Rectal smooth muscle tissue (tissue), 1 donor: ENCODE data around the gene THAP8.

ENCODE experiments used
- H3K27ac ChIP-seq: one replicate; pipeline ENCODE4 v1.7.0; 2013; ENCODE audit warnings: low read depth, low read length, inconsistent platforms
- H3K27me3 ChIP-seq: one replicate; pipeline ENCODE4 v1.7.0; 2013; ENCODE audit warnings: low read length; ENCODE audit not compliant: control insufficient read depth, insufficient read depth
- H3K36me3 ChIP-seq: one replicate; pipeline ENCODE4 v1.7.0; 2013; ENCODE audit warnings: low read length; ENCODE audit not compliant: control insufficient read depth, insufficient read depth
- H3K4me1 ChIP-seq: one replicate; pipeline ENCODE4 v1.7.0; 2013; ENCODE audit warnings: low read length; ENCODE audit not compliant: control insufficient read depth, insufficient read depth
- H3K4me3 ChIP-seq: one replicate; pipeline ENCODE4 v1.7.0; 2013; ENCODE audit warnings: low read length
- H3K9ac ChIP-seq: one replicate; pipeline ENCODE4 v1.7.0; 2013; ENCODE audit warnings: low read length

The THAP8 gene

GRCh38 chr19:36040495-36040894, 13.6 kb downstream of the THAP8 start:
- Histone ChIP-seq H3K36me3 (peaks cover 2% of the 10 kb centered on the region), H3K9ac (no peak overlapping the region), H3K4me3 (no peak overlapping the region), H3K4me1 (peaks cover 15% of the 10 kb centered on the region), H3K27ac (no peak overlapping the region), H3K27me3 (no peaks in the 10 kb centered on the region)

DNA sequence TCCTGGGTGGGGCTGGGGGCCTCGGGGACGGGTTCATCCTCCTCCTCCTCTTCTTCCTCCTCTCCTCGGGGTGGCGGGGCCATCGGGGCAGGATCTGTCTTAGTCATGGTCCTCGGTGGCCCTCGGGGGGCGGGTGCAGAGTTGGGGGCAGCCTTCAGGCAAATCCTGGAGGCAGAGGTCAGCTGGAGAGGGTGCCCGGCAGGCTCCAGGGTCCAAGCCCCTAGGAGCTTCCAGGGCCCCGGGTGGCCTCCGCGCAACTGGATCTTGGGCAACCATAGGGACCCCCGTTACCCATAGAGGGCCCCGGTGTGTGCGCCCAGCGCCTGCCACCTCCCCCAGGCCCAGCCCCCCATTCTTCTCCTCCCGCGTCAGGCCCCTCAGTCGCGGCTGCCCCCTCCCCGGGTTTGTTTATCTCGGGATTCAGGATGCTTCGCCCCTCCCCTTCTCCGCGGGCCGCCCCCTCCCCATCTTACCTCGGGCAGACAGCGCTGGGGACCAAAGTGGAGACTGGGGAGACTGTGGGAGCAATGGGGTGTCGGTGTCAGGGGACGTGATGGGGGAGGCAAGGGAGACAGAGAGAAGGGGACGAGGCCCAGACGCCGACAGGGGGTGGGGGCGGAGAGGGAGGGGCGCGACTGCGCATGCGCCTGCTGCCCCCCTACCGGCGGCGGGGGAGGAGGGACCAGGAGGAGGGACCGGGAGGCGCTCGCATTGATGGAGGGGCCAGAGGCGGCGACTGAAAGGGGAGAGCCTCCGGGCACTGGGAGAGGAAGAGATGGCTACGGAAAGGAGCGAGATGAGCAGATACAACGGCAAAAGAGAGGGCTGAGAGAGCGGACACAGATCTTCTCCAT, 21.6 kb downstream of the THAP8 start, which contains the start of gene CLIP3:
CLIP3 (minus strand) TSS at position 623 of the 854 bp plus-strand sequence; CDS start at position 107, 516 bp downstream.
- H3K27ac ChIP-seq, result peak within 1 kb of the TSS; percentile 87
- peaks cover 2% of the 10 kb centered on the region for H3K4me1 ChIP-seq
- no peak within 1 kb of the TSS for H3K9ac ChIP-seq
- peak within 1 kb of the TSS; percentile 69 for H3K4me3 ChIP-seq
- H3K36me3 ChIP-seq, result peaks cover 2% of the 10 kb centered on the region
- no peaks in the 10 kb centered on the region for H3K27me3 ChIP-seq

DNA sequence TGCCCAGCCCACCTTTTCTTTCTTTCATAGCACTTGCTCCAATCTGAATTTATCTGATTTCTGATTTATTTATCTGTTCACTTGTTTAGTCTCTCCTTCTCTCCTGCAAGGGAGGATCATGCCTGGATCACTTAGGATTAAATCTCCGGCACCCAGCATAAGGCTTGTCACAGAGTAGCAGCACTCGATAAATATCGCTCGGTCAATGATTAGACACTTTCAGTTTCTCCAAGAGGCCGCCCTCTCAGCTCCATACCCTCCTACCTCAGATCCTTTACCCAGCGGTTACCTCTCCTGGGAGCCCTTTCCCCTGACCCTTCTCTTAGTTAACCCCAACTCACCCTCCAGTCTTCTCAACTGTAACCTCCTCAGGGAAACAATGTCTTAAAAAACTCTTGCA, 22.8 kb downstream of the THAP8 start:
- H3K36me3 ChIP-seq, result peaks cover 2% of the 10 kb centered on the region
- no peak overlapping the region for H3K27ac ChIP-seq
- no peak overlapping the region for H3K4me3 ChIP-seq
- no peak overlapping the region for H3K9ac ChIP-seq
- H3K27me3 ChIP-seq, result no peaks in the 10 kb centered on the region
- peaks cover 2% of the 10 kb centered on the region for H3K4me1 ChIP-seq

DNA sequence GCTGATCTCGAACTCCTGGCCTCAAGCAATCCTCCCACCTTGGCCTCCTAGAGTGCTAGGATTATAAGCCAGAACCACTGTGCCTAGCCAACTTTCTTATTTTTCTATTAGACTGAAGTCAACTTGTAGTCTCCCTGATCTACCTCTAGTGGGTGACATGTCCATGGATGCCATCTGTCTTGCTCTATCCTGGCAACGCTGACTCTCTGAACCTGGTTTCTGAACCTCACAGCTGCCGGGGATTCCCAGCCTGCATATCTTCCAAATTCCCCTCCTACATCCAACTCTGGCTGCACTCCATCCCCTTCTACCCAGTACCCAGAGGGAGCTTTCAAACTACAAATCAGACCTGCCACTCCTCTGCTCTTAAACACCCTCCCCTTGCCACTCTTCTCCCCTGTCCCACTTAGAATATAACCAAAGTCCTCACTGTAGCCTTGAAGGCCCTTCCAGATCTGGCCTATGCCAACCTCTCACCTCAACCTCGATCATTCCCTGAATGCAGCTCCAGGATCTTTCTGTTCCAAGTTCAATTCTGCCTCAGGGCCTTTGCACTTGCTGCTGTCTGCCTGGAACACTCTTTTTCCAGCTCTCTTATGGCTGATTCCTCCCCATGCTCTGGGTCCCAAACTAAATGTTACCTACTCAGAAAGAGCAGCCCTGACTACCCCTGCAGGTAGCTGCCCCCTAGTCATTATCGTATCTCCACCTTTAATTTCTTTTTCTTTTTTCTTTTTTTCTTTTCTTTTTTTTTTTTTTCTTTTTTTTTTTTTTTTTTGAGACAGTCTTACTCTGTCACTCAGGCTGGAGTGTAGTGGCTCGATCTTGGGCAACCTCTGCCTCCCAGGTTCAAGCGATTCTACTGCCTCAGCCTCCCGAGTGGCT, 23.6 kb downstream of the THAP8 start:
- H3K27ac ChIP-seq, result no peak overlapping the region
- peaks cover 2% of the 10 kb centered on the region for H3K4me1 ChIP-seq
- no peak overlapping the region for H3K4me3 ChIP-seq
- H3K27me3 ChIP-seq, result no peaks in the 10 kb centered on the region
- H3K9ac ChIP-seq, result no peak overlapping the region
- peaks cover 8% of the 10 kb centered on the region for H3K36me3 ChIP-seq

DNA sequence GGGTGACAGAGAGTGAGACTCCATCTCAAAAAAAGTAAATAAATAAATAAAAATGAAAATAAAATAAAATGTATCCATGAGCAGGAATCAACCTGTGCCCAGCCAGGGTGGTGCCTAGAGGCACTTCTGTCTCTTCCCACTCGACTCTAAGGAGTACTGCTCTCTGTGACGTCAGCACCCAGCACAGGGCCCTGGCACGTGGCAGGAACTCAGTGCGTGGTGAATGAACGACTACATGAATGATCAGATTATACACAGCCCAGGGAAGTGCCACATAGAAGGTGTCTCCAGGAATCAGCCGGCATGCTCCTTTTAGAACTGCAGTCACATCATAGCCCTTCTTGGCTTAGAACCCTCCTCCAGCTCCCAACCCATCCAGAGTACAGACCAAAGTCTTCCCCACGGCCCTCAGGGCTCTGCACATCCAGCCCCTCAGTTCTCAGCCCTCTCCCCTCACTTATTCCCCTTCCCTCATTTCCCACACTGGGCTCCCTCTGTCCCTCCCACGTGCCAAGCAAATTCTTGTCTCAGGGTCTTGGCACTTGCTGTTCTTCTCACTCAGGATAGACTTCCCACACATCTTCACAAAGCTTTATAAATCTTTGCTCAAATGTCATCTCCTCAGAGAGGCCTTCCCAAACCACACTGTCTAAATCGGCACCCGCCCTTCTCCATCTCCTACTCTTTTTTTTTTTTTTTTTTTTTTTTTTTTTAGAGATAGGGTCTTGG, 25.6 kb downstream of the THAP8 start:
- H3K27ac ChIP-seq, result no peak overlapping the region
- H3K4me3 ChIP-seq, result no peak overlapping the region
- no peaks in the 10 kb centered on the region for H3K27me3 ChIP-seq
- H3K4me1 ChIP-seq, result peaks cover 2% of the 10 kb centered on the region
- H3K36me3 ChIP-seq, result peaks cover 8% of the 10 kb centered on the region
- no peak overlapping the region for H3K9ac ChIP-seq

- Histone ChIP-seq H3K4me1 (peaks cover 2% of the 10 kb centered on the region), H3K4me3 (no peak overlapping the region), H3K27me3 (no peaks in the 10 kb centered on the region), H3K9ac (no peak overlapping the region), H3K27ac (no peak overlapping the region), H3K36me3 (peaks cover 8% of the 10 kb centered on the region)
These were observed 26.4 kb downstream of the THAP8 start for GRCh38 chr19:36027696-36028095.

DNA sequence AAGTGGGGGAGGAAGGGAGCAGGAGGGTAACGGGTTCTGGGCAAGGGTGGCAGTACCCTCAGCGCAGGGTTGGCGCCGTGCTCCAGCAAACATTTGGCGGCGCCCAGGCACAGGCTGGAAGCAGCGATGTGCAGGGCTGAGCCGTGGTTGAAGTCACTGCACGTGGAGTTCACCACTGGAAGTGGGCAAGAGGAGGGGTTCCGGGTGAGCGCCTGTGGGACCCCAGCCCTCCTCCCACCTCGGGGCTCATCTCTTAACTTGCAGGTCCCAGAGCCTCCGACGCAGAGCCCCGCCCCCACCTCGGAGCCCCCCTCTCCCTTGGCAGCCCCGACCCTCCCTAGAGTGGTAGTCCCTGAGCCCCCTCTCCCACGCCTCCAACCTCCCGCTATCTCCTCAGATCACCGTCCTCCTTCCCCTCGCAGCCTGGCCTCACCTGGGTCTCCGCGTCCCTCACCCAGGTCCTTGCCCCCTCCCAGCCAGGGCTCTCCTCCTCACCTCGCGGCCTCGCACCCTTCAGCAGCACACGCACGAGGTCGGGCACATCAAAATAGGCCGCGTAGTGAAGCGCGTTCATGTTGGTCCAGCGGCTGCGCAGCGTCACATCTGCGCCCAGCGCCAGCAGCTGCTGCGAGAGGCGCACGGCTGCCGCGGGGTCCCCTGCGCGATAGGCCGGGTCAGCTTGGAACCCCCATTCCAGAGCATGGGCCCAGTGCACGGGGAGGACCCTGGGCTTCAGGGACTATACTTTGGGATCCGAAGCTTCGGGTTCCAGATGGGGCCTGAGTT, 27.8 kb downstream of the THAP8 start:
- no peak overlapping the region for H3K9ac ChIP-seq
- peaks cover 8% of the 10 kb centered on the region for H3K36me3 ChIP-seq
- H3K4me3 ChIP-seq, result no peak overlapping the region
- H3K27ac ChIP-seq, result no peak overlapping the region
- H3K4me1 ChIP-seq, result no peaks in the 10 kb centered on the region
- H3K27me3 ChIP-seq, result no peaks in the 10 kb centered on the region

DNA sequence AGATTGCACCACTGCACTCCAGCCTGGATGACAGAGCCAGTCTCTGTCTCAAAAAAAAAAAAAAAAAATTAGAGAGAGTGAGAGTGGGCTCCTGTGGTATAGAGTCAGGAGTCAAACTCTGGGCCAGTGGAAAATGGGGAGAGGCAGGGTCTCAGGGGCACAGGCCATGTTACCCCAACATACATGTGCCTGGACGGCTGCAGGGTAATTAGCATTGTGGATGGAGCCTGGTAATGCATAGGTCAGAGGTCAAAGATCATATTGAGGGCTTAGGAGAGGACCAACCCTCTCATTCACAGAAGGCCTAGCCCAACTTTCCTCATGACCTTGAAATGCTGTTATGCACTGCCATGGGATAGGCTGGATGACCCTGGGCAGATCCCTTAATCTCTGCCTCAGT, 28.5 kb downstream of the THAP8 start:
- peaks cover 8% of the 10 kb centered on the region for H3K36me3 ChIP-seq
- H3K27me3 ChIP-seq, result no peaks in the 10 kb centered on the region
- H3K27ac ChIP-seq, result no peak overlapping the region
- H3K9ac ChIP-seq, result no peak overlapping the region
- no peak overlapping the region for H3K4me3 ChIP-seq
- no peaks in the 10 kb centered on the region for H3K4me1 ChIP-seq

DNA sequence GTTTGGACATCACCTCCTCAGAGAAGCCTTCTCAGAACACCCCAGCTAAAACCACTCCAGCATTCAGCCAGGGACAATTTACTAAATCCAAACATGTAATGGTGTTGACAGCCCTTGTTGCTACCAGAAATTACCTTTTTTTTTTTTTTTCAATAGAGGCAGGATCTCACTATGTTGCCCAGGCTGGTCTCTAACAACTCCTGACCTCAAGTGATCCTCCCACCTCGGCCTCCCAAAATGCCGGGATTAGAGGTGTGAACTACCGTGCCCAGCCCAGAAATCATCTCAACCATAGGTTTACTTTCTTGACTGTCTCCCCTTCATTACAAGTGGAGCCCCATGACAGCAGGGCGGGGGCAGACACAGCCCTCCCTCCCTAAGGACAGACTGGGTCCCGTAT, 30.7 kb downstream of the THAP8 start:
- Histone ChIP-seq H3K27me3 (no peaks in the 10 kb centered on the region), H3K4me1 (no peaks in the 10 kb centered on the region), H3K9ac (no peak overlapping the region), H3K27ac (no peak overlapping the region), H3K4me3 (no peak overlapping the region), H3K36me3 (peaks cover 8% of the 10 kb centered on the region)

GRCh38 chr19:36019061-36019670, 34.9 kb downstream of the THAP8 start:
- H3K27ac ChIP-seq, result no peak overlapping the region
- no peak overlapping the region for H3K4me3 ChIP-seq
- H3K27me3 ChIP-seq, result no peaks in the 10 kb centered on the region
- H3K36me3 ChIP-seq, result peaks cover 6% of the 10 kb centered on the region
- no peak overlapping the region for H3K9ac ChIP-seq
- H3K4me1 ChIP-seq, result peaks cover 3% of the 10 kb centered on the region
